CD14-positive monocyte (primary cell): ENCODE measurements around the gene SYNM. TPM values are rescaled to one million over a fixed set of nuclear protein-coding genes. Genes with fewer than 3 reads are reported as not detected.

Experiments used
- DNase-seq, 3 donors: peaks; one replicate each; pipeline ENCODE4 v3.0.0-alpha.2; 2011 to 2022
- H2AFZ ChIP-seq: 2 replicates; pipeline ENCODE4 v1.6.0; 2012; ENCODE audit warnings: mild to moderate bottlenecking, low read depth, low read length, inconsistent platforms; ENCODE audit not compliant: insufficient read depth, poor library complexity, severe bottlenecking
- H3K27ac ChIP-seq, 2 donors: 1 replicate in 1 of 2; 2 replicates in 1 of 2; pipeline ENCODE4 v1.5.1; 2012 to 2013; ENCODE audit warnings: low read length in 2 of 2, control low read depth in 1 of 2, inconsistent platforms in 1 of 2, low read depth in 1 of 2, mild to moderate bottlenecking in 1 of 2
- H3K27me3 ChIP-seq, 2 donors: one replicate each; pipeline versions ENCODE4 v1.6.0 to v1.6.1; 2011 to 2013; ENCODE audit warnings: low read length in 2 of 2; ENCODE audit not compliant: control insufficient read depth in 2 of 2, insufficient read depth in 2 of 2
- H3K36me3 ChIP-seq, 2 donors: replicated peaks in 1 of 2; 1 replicate in 1 of 2; 2 replicates in 1 of 2; pipeline versions ENCODE4 v1.5.1 to v1.6.1; 2012 to 2013; ENCODE audit warnings: low read length in 2 of 2, control low read depth in 1 of 2, inconsistent platforms in 1 of 2, mild to moderate bottlenecking in 1 of 2; ENCODE audit not compliant: insufficient read depth in 2 of 2, control insufficient read depth in 1 of 2
- H3K4me1 ChIP-seq, 2 donors: 1 replicate in 1 of 2; 2 replicates in 1 of 2; pipeline versions ENCODE4 v1.5.1 to v1.6.1; 2012 to 2013; ENCODE audit warnings: low read length in 2 of 2, control low read depth in 1 of 2, inconsistent platforms in 1 of 2, mild to moderate bottlenecking in 1 of 2, moderate library complexity in 1 of 2; ENCODE audit not compliant: insufficient read depth in 2 of 2, control insufficient read depth in 1 of 2
- H3K4me2 ChIP-seq: replicated peaks from 2 replicates; pipeline ENCODE3; 2012; ENCODE audit warnings: low read length, moderate library complexity, mild to moderate bottlenecking; ENCODE audit not compliant: poor library complexity, severe bottlenecking; ENCODE audit errors: extremely low read depth
- H3K4me3 ChIP-seq, 3 experiments: fragments of 200-600 bp in 1 of 3; sonication (generic) in 1 of 3; replicated peaks in 1 of 3; 1 replicate in 2 of 3; 2 replicates in 1 of 3; pipeline ENCODE4 v1.5.1; 2011 to 2013; ENCODE audit warnings: low read length in 3 of 3, mild to moderate bottlenecking in 3 of 3, control low read depth in 2 of 3, low read depth in 2 of 3, inconsistent platforms in 1 of 3, moderate library complexity in 1 of 3
- H3K79me2 ChIP-seq: 2 replicates; pipeline ENCODE4 v1.6.0; 2012; ENCODE audit warnings: mild to moderate bottlenecking, control low read depth, inconsistent platforms, low read length, moderate library complexity; ENCODE audit not compliant: insufficient read depth
- H3K9ac ChIP-seq: 2 replicates; pipeline ENCODE4 v1.6.0; 2017; ENCODE audit warnings: low read length, mild to moderate bottlenecking; ENCODE audit not compliant: insufficient read depth, poor library complexity, severe bottlenecking
- H3K9me3 ChIP-seq, 2 donors: replicated peaks in 1 of 2; 1 replicate in 1 of 2; 2 replicates in 1 of 2; pipeline versions ENCODE4 v1.5.1 to v1.6.1; 2012 to 2013; ENCODE audit warnings: low read length in 2 of 2, control low read depth in 1 of 2; ENCODE audit not compliant: control insufficient read depth in 1 of 2, insufficient read depth in 1 of 2
- H4K20me1 ChIP-seq: 2 replicates; pipeline ENCODE4 v1.6.0; 2012; ENCODE audit warnings: mild to moderate bottlenecking, low read length, control low read depth, moderate library complexity; ENCODE audit not compliant: insufficient read depth
- H3K27ac Mint-ChIP-seq, 7 donors: one replicate each; pipeline ENCODE4 v1.8.0; 2020; ENCODE audit warnings: mild to moderate bottlenecking in 7 of 7, mixed read lengths in 7 of 7, moderate library complexity in 6 of 7, inconsistent platforms in 2 of 7
- H3K27me3 Mint-ChIP-seq, 3 donors: one replicate each; pipeline ENCODE4 v1.8.0; 2021 to 2022; ENCODE audit warnings: low read depth in 3 of 3, mild to moderate bottlenecking in 3 of 3, mixed read lengths in 3 of 3, moderate library complexity in 3 of 3, inconsistent platforms in 1 of 3
- H3K36me3 Mint-ChIP-seq, 2 donors: one replicate each; pipeline ENCODE4 v1.8.0; 2020; ENCODE audit warnings: mixed read lengths in 2 of 2, inconsistent platforms in 1 of 2, mild to moderate bottlenecking in 1 of 2
- H3K4me1 Mint-ChIP-seq: one replicate; pipeline ENCODE4 v1.8.0; 2020; ENCODE audit warnings: mild to moderate bottlenecking, mixed read lengths
- H3K4me3 Mint-ChIP-seq, 2 donors: one replicate each; pipeline ENCODE4 v1.8.0; 2020; ENCODE audit warnings: mild to moderate bottlenecking in 2 of 2, mixed read lengths in 2 of 2, moderate library complexity in 1 of 2
- H3K9me3 Mint-ChIP-seq, 7 donors: one replicate each; pipeline ENCODE4 v1.8.0; 2020 to 2022; ENCODE audit warnings: mixed read lengths in 7 of 7, mild to moderate bottlenecking in 6 of 7, moderate library complexity in 6 of 7, inconsistent platforms in 2 of 7
- CTCF ChIP-seq: fragments of 200-600 bp; IDR thresholded peaks from one replicate; pipeline ENCODE4 v1.8.0; 2022; ENCODE audit warnings: antibody characterized with exemption, mild to moderate bottlenecking
- WGBS: methylation state at CpG from one replicate; pipeline ENCODE4 v1.1.5; 2013; ENCODE audit warnings: missing lambda C conversion rate; ENCODE audit not compliant: insufficient coverage; 5-methylcytosine and 5-hydroxymethylcytosine counted together
- intact Hi-C, 2 donors: fragments of 100-400 bp; cut with micrococcal nuclease; formaldehyde crosslinking; loops; one replicate each; pipeline versions ENCODE4 v1.15.0 to v1.15.1; 2023
- polyA plus RNA-seq, 3 donors: library from polyadenylated mRNA; depleted of rRNA in 1 of 3; unstranded in 2 of 3; stranded (reverse) in 1 of 3; fragments of 300-500 nt in 2 of 3; fragments of >200 nt in 1 of 3; fragmentation: Illumina TruSeq in 2 of 3; gene quantifications; 1 replicate in 2 of 3; 2 replicates in 1 of 3; pipeline ENCODE4 v1.2.3, GENCODE V29; 2012 to 2021

SYNM gene
- polyA plus RNA-seq, 3 donors: 0.04 to 0.05 TPM; not detected in 1

GRCh38 chr15:99151156-99151555, 46.3 kb downstream of the SYNM start:
- Mint-ChIP-seq H3K4me3 (no peak overlapping the region), H3K27ac (no peak overlapping the region), H3K9me3 (peaks cover 0 to 2% (median 0%) of the 10 kb centered on the region in 7 donors), H3K36me3 (no peaks in the 10 kb centered on the region), H3K27me3 (peaks cover 0 to 2% (median 2%) of the 10 kb centered on the region in 3 donors), H3K4me1 (peaks cover 1% of the 10 kb centered on the region)
- Histone ChIP-seq H3K4me3 (no peak overlapping the region), H3K79me2 (no peaks in the 10 kb centered on the region), H3K4me2 (no peak overlapping the region), H3K9ac (no peak overlapping the region), H3K27ac (no peak overlapping the region), H4K20me1 (no peaks in the 10 kb centered on the region), H3K36me3 (no peaks in the 10 kb centered on the region), H3K9me3 (no peaks in the 10 kb centered on the region), H3K27me3 (no peaks in the 10 kb centered on the region), H3K4me1 (no peaks in the 10 kb centered on the region), H2AFZ (no peak overlapping the region)
- 93% methylated on average over 2 of the region's 2 CpGs for WGBS
- no peak for DNase-seq
- no peak for TF ChIP-seq CTCF
- intact Hi-C loops: no loop called here

GRCh38 chr15:99153026-99153535, 48.2 kb downstream of the SYNM start:
- no peak for DNase-seq
- Histone ChIP-seq H3K4me2 (no peak overlapping the region), H3K27me3 (no peaks in the 10 kb centered on the region), H3K9me3 (no peaks in the 10 kb centered on the region), H3K27ac (no peak overlapping the region), H4K20me1 (no peaks in the 10 kb centered on the region), H3K4me1 (no peaks in the 10 kb centered on the region), H3K9ac (no peak overlapping the region), H3K79me2 (no peaks in the 10 kb centered on the region), H3K36me3 (no peaks in the 10 kb centered on the region), H2AFZ (no peak overlapping the region), H3K4me3 (no peak overlapping the region)
- no peak for TF ChIP-seq CTCF
- Mint-ChIP-seq H3K4me3 (no peak overlapping the region), H3K9me3 (peaks cover 0 to 6% (median 2%) of the 10 kb centered on the region in 7 donors), H3K36me3 (peaks cover 0 to under 1% of the 10 kb centered on the region in 2 donors), H3K27ac (no peak overlapping the region), H3K4me1 (peaks cover 1% of the 10 kb centered on the region), H3K27me3 (peaks cover 0 to 2% (median 2%) of the 10 kb centered on the region in 3 donors)
- intact Hi-C loops: no loop called here
- WGBS: no CpG with 5 or more reads among the region's 6 CpGs
